Mesothelial cell of epicardium (in vitro differentiated cells): ENCODE data around the gene PPP1R17. TPM values are rescaled to one million over a fixed set of nuclear protein-coding genes. Genes with fewer than 3 reads are reported as not detected.

Experiments
- DNase-seq, 2 experiments: peaks; one replicate each; pipeline ENCODE4 v3.0.0; 2021; ENCODE audit warnings: low spot score in 2 of 2; ENCODE audit not compliant: unreplicated experiment in 2 of 2
- H3K27ac Mint-ChIP-seq: 2 replicates; pipeline ENCODE4 v1.8.0; 2021; ENCODE audit warnings: mixed read lengths
- H3K27me3 Mint-ChIP-seq: 2 replicates; pipeline ENCODE4 v1.8.0; 2021; ENCODE audit warnings: low read depth, mixed read lengths
- H3K36me3 Mint-ChIP-seq: 2 replicates; pipeline ENCODE4 v1.8.0; 2021; ENCODE audit warnings: mixed read lengths
- H3K4me1 Mint-ChIP-seq: 2 replicates; pipeline ENCODE4 v1.8.0; 2021; ENCODE audit warnings: mixed read lengths
- H3K4me3 Mint-ChIP-seq: 2 replicates; pipeline ENCODE4 v1.8.0; 2021; ENCODE audit warnings: mild to moderate bottlenecking, moderate library complexity, mixed read lengths
- H3K9me3 Mint-ChIP-seq: 2 replicates; pipeline ENCODE4 v1.8.0; 2021; ENCODE audit warnings: mixed read lengths
- CTCF ChIP-seq: fragments of 200-600 bp; sonication (generic); IDR thresholded peaks from one replicate; pipeline ENCODE4 v1.5.0; 2021; ENCODE audit warnings: antibody characterized with exemption; ENCODE audit not compliant: unreplicated experiment
- total RNA-seq: library from RNA; stranded (reverse); gene quantifications from 3 replicates; pipeline ENCODE4 v1.2.1, GENCODE V29; 2021

Gene PPP1R17
- total RNA-seq, 1 donor from 2014 or later = not detected

GRCh38 chr7:31669461-31669860, 17.6 kb upstream of the PPP1R17 start:
- Mint-ChIP-seq H3K27ac (no peak overlapping the region), H3K4me1 (no peaks in the 10 kb centered on the region), H3K27me3 (peaks cover 42% of the 10 kb centered on the region), H3K36me3 (no peaks in the 10 kb centered on the region), H3K9me3 (peaks cover 4% of the 10 kb centered on the region), H3K4me3 (no peak overlapping the region)
- no peak for TF ChIP-seq CTCF
- DNase-seq = no peak

GRCh38 chr7:31679574-31680305, 7.3 kb upstream of the PPP1R17 start:
- no peaks in the 10 kb centered on the region for H3K9me3 Mint-ChIP-seq
- no peaks in the 10 kb centered on the region for H3K36me3 Mint-ChIP-seq
- H3K27ac Mint-ChIP-seq = no peak overlapping the region
- peaks cover 35% of the 10 kb centered on the region for H3K27me3 Mint-ChIP-seq
- no peak for TF ChIP-seq CTCF
- DNase-seq = no peak
- H3K4me3 Mint-ChIP-seq = no peak overlapping the region
- H3K4me1 Mint-ChIP-seq = no peaks in the 10 kb centered on the region

- Mint-ChIP-seq H3K4me1 (no peaks in the 10 kb centered on the region), H3K4me3 (no peak overlapping the region), H3K27me3 (peaks cover 52% of the 10 kb centered on the region), H3K27ac (no peak overlapping the region), H3K9me3 (no peaks in the 10 kb centered on the region), H3K36me3 (no peaks in the 10 kb centered on the region)
- TF ChIP-seq CTCF = no peak
- no peak for DNase-seq
These were observed 3.4 kb upstream of the PPP1R17 start for GRCh38 chr7:31683445-31684225.

- Mint-ChIP-seq H3K36me3 (no peaks in the 10 kb centered on the region), H3K4me3 (no peak overlapping the region), H3K27me3 (peaks cover 52% of the 10 kb centered on the region), H3K9me3 (no peaks in the 10 kb centered on the region), H3K4me1 (peaks cover 5% of the 10 kb centered on the region), H3K27ac (no peak overlapping the region)
- no peak for TF ChIP-seq CTCF
- no peak for DNase-seq
These were observed 1.4 kb downstream of the PPP1R17 start for GRCh38 chr7:31688372-31688771.

- H3K27ac Mint-ChIP-seq = no peak overlapping the region
These were observed 2.0 kb downstream of the PPP1R17 start for GRCh38 chr7:31688996-31689395.

More at GRCh38 chr7:31688996-31689395, 2.0 kb downstream of the PPP1R17 start:
- H3K27me3 Mint-ChIP-seq = peaks cover 52% of the 10 kb centered on the region
- no peaks in the 10 kb centered on the region for H3K36me3 Mint-ChIP-seq
- TF ChIP-seq CTCF = no peak
- H3K4me3 Mint-ChIP-seq = no peak overlapping the region
- peaks cover 5% of the 10 kb centered on the region for H3K4me1 Mint-ChIP-seq
- no peaks in the 10 kb centered on the region for H3K9me3 Mint-ChIP-seq
- DNase-seq = no peak
